Keratinocyte (primary cell): ENCODE results near the gene TP53INP2. TPM values are rescaled to one million over a fixed set of nuclear protein-coding genes. Genes with fewer than 3 reads are reported as not detected.

Source experiments
- DNase-seq: peaks from one replicate; pipeline ENCODE4 v3.0.0-alpha.2; 2011; ENCODE audit warnings: low read depth, missing footprints, low spot score
- FAIRE-seq: peaks from 2 replicates; lab custom pipeline; 2011; peaks lifted over from hg19 to GRCh38; lab: Jason Lieb, UNC
- H2AFZ ChIP-seq: 2 replicates; pipeline ENCODE4 v1.6.0; 2012; ENCODE audit warnings: low read length, control low read depth, inconsistent platforms; ENCODE audit not compliant: control insufficient read depth
- H3K27ac ChIP-seq: 2 replicates; pipeline ENCODE4 v1.5.1; 2011; ENCODE audit warnings: low read length; ENCODE audit not compliant: control insufficient read depth, insufficient read depth
- H3K27me3 ChIP-seq: 3 replicates; pipeline ENCODE4 v1.6.0; 2011; ENCODE audit warnings: low read length; ENCODE audit not compliant: control insufficient read depth, insufficient read depth; ENCODE audit errors: extremely low read depth
- H3K36me3 ChIP-seq, 2 experiments: 2 replicates in 1 of 2; 3 replicates in 1 of 2; pipeline ENCODE4 v1.5.1; 2011; ENCODE audit warnings: low read length in 2 of 2, mild to moderate bottlenecking in 1 of 2; ENCODE audit not compliant: control insufficient read depth in 2 of 2, insufficient read depth in 2 of 2; ENCODE audit errors: extremely low read depth in 1 of 2
- H3K4me1 ChIP-seq: 3 replicates; pipeline ENCODE4 v1.5.1; 2011; ENCODE audit warnings: low read length; ENCODE audit not compliant: control insufficient read depth, insufficient read depth; ENCODE audit errors: extremely low read depth
- H3K4me2 ChIP-seq: 3 replicates; pipeline ENCODE4 v1.6.0; 2011; ENCODE audit warnings: low read depth, low read length; ENCODE audit not compliant: control insufficient read depth, insufficient read depth; ENCODE audit errors: extremely low read depth
- H3K4me3 ChIP-seq, 3 experiments: fragments of 200-600 bp in 1 of 3; sonication (generic) in 1 of 3; 2 replicates in 2 of 3; 3 replicates in 1 of 3; pipeline ENCODE4 v1.5.1; 2011 to 2016; ENCODE audit warnings: low read length in 3 of 3, mild to moderate bottlenecking in 3 of 3, control low read depth in 2 of 3, inconsistent platforms in 1 of 3, low read depth in 1 of 3, mixed read lengths in 1 of 3, mixed run types in 1 of 3, moderate library complexity in 1 of 3; ENCODE audit not compliant: control insufficient read depth in 2 of 3, insufficient read depth in 2 of 3; ENCODE audit errors: extremely low read depth in 1 of 3
- H3K79me2 ChIP-seq: 2 replicates; pipeline ENCODE4 v1.6.0; 2012; ENCODE audit warnings: low read length; ENCODE audit not compliant: control insufficient read depth, insufficient read depth
- H3K9ac ChIP-seq: 3 replicates; pipeline ENCODE4 v1.6.0; 2011; ENCODE audit warnings: low read length; ENCODE audit not compliant: control insufficient read depth, insufficient read depth; ENCODE audit errors: extremely low read depth
- H3K9me1 ChIP-seq: 3 replicates; pipeline ENCODE4 v1.6.0; 2011; ENCODE audit warnings: low read length; ENCODE audit not compliant: control insufficient read depth, insufficient read depth; ENCODE audit errors: extremely low read depth
- H3K9me3 ChIP-seq: 2 replicates; pipeline ENCODE4 v1.5.1; 2012; ENCODE audit warnings: low read depth, low read length; ENCODE audit not compliant: control insufficient read depth
- H4K20me1 ChIP-seq: 3 replicates; pipeline ENCODE4 v1.6.0; 2011; ENCODE audit warnings: low read length; ENCODE audit not compliant: control insufficient read depth, insufficient read depth; ENCODE audit errors: extremely low read depth
- EZH2 ChIP-seq: IDR thresholded peaks from one replicate; pipeline ENCODE4 v1.6.1; 2012; ENCODE audit warnings: inconsistent platforms, mild to moderate bottlenecking, low read length, moderate library complexity
- dilution Hi-C: fragments of 300-500 bp; cut with MboI; formaldehyde crosslinking; loops from one replicate; pipeline ENCODE4 v1.7.0; 2020; ENCODE audit warnings: low sequenced_read_pairs; ENCODE audit not compliant: extremely low pct_ligation_motif_present
- polyA plus RNA-seq, 5 experiments: library from polyadenylated mRNA; depleted of rRNA in 3 of 5; stranded (reverse) in 3 of 5; stranded (forward) in 1 of 5; unstranded in 1 of 5; fragments of >200 nt; gene quantifications; 1 replicate in 1 of 5; 2 replicates in 3 of 5; 3 replicates in 1 of 5; pipeline versions ENCODE4 v1.2.1 to v1.2.3, GENCODE V29; 2011 to 2012; ENCODE audit warnings: missing spikeins in 2 of 5, low read depth in 1 of 5, low replicate concordance in 1 of 5
- TF ChIP-seq, protein P1 (sequence below), 3 experiments: IDR thresholded peaks in 1 of 3; conservative IDR thresholded peaks in 1 of 3; optimal IDR thresholded peaks in 1 of 3; 2 replicates in 2 of 3; 3 replicates in 1 of 3; pipeline versions ENCODE3 to v1.5.1; 2011; ENCODE audit warnings: low read length in 3 of 3, mild to moderate bottlenecking in 3 of 3, moderate library complexity in 2 of 3, control low read depth in 1 of 3, inconsistent platforms in 1 of 3; ENCODE audit not compliant: insufficient read depth in 2 of 3; ENCODE audit errors: extremely low read depth in 1 of 3

TP53INP2 gene
- polyA plus RNA-seq, 1 donor (not counting 4 experiments of a cell fraction or from before 2014, with no cell fraction given), result 1.0 TPM

- FAIRE-seq, result peak; percentile 5
- H3K27ac ChIP-seq, result peak overlapping the region; percentile 42
- dilution Hi-C loops, result no loop called here
These were observed 28.0 kb upstream of the TP53INP2 start for GRCh38 chr20:34675993-34676641.

GRCh38 chr20:34676642-34677373 is 27.3 kb upstream of the TP53INP2 start, which contains the start of gene PIGU:
PIGU (minus strand) TSS chr20:34677092; CDS start chr20:34677085, 7 bp downstream.
- peak within 1 kb of the TSS; percentile 74 for H3K9ac ChIP-seq
- peak within 1 kb of the TSS; percentile 99 for H2AFZ ChIP-seq
- peak within 1 kb of the TSS; percentile 84 for H3K4me2 ChIP-seq
- H4K20me1 ChIP-seq, result no peaks in the 10 kb centered on the region
- H3K9me1 ChIP-seq, result no peaks in the 10 kb centered on the region
- dilution Hi-C loops, result no loop called here
- no peaks in the 10 kb centered on the region for H3K27me3 ChIP-seq
- H3K79me2 ChIP-seq, result peaks cover 4% of the 10 kb centered on the region
- DNase-seq, result peak; percentile 41
- FAIRE-seq, result no peak
- no peaks in the 10 kb centered on the region for H3K36me3 ChIP-seq
- H3K4me1 ChIP-seq, result peaks cover 12% of the 10 kb centered on the region
- TF ChIP-seq, protein P1, sequence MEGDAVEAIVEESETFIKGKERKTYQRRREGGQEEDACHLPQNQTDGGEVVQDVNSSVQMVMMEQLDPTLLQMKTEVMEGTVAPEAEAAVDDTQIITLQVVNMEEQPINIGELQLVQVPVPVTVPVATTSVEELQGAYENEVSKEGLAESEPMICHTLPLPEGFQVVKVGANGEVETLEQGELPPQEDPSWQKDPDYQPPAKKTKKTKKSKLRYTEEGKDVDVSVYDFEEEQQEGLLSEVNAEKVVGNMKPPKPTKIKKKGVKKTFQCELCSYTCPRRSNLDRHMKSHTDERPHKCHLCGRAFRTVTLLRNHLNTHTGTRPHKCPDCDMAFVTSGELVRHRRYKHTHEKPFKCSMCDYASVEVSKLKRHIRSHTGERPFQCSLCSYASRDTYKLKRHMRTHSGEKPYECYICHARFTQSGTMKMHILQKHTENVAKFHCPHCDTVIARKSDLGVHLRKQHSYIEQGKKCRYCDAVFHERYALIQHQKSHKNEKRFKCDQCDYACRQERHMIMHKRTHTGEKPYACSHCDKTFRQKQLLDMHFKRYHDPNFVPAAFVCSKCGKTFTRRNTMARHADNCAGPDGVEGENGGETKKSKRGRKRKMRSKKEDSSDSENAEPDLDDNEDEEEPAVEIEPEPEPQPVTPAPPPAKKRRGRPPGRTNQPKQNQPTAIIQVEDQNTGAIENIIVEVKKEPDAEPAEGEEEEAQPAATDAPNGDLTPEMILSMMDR (optimal IDR thresholded peaks at IDR 0.05 in 1 of 3, IDR thresholded peaks at IDR 0.05 in 1 of 3, conservative IDR thresholded peaks at IDR 0.05 in 1 of 3; ENCODE audit: extremely low read depth in 1 of 3, insufficient read depth in 2 of 3, low read length in 3 of 3), result no peak
- TF ChIP-seq EZH2, result no peak
- H3K9me3 ChIP-seq, result no peaks in the 10 kb centered on the region
- peak within 1 kb of the TSS; percentile 65 to 95 (median 87) for H3K4me3 ChIP-seq
- peak within 1 kb of the TSS; percentile 54 for H3K27ac ChIP-seq

More at GRCh38 chr20:34675993-34676641, 28.0 kb upstream of the TP53INP2 start:
- Histone ChIP-seq H3K4me1 (peaks cover 12% of the 10 kb centered on the region), H3K27me3 (no peaks in the 10 kb centered on the region), H3K79me2 (peaks cover 4% of the 10 kb centered on the region), H3K4me2 (peak overlapping the region; percentile 84), H3K36me3 (no peaks in the 10 kb centered on the region), H3K9ac (peak overlapping the region; percentile 74), H4K20me1 (no peaks in the 10 kb centered on the region), H3K4me3 (peak overlapping the region; percentile 65 to 95 (median 87)), H3K9me3 (no peaks in the 10 kb centered on the region), H3K9me1 (no peaks in the 10 kb centered on the region), H2AFZ (peak overlapping the region; percentile 91)
- no peak for DNase-seq
- TF ChIP-seq, protein P1 (optimal IDR thresholded peaks at IDR 0.05 in 1 of 3, IDR thresholded peaks at IDR 0.05 in 1 of 3, conservative IDR thresholded peaks at IDR 0.05 in 1 of 3; ENCODE audit: extremely low read depth in 1 of 3, insufficient read depth in 2 of 3, low read length in 3 of 3), result no peak
- no peak for TF ChIP-seq EZH2
